ENCODE data around the gene RNF144A.

The RNF144A gene

DNA sequence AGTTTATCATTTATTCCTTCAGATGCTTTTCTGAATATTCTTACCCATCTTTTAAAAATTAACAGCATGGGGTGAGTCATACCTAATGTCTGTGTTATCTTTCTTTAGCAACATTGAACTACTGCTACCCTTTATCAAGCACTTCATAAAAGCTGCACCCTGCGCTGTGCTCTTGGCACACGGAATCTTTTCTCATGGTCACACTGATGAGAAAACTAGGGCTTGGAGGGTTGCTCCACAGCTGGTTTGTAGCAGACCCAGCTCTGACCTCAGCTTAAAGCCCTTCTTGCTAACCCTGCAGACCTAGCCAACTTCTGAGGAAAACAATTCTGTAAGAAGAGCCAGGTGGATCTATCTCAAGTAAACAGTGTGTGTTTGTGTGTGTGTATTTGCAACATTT, 106.3 kb downstream of the RNF144A start:
- TF ChIP-seq ZBTB7A (IDR thresholded peaks at IDR 0.05; ENCODE audit: low read depth), result no peak
- TF ChIP-seq CEBPB (IDR thresholded peaks at IDR 0.05), result no peak
- TF ChIP-seq CREB1 (IDR thresholded peaks at IDR 0.05; ENCODE audit: low read depth), result no peak
- no peak for TF ChIP-seq TAF1 (IDR thresholded peaks at IDR 0.05; ENCODE audit: low read depth)
- no peak for TF ChIP-seq RAD21 (IDR thresholded peaks at IDR 0.05; ENCODE audit: low read depth)
- no peak for TF ChIP-seq FOXM1 (IDR thresholded peaks at IDR 0.05; ENCODE audit: borderline replicate concordance, low read depth)
- TF ChIP-seq NFIC (IDR thresholded peaks at IDR 0.05), result no peak
- no peak for TF ChIP-seq EGR1 (IDR thresholded peaks at IDR 0.05)
- TF ChIP-seq TEAD4 (IDR thresholded peaks at IDR 0.05), result no peak
- TF ChIP-seq EP300 (IDR thresholded peaks at IDR 0.05; ENCODE audit: borderline replicate concordance), result no peak
- no peak for TF ChIP-seq YY1 (IDR thresholded peaks at IDR 0.05; ENCODE audit: low read depth)
- TF ChIP-seq REST (IDR thresholded peaks at IDR 0.05; ENCODE audit: low read depth), result no peak
- TF ChIP-seq USF1 (IDR thresholded peaks at IDR 0.05), result no peak
- TF ChIP-seq, protein P1, sequence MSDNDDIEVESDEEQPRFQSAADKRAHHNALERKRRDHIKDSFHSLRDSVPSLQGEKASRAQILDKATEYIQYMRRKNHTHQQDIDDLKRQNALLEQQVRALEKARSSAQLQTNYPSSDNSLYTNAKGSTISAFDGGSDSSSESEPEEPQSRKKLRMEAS (IDR thresholded peaks at IDR 0.05), result no peak
- no peak for TF ChIP-seq TCF12 (IDR thresholded peaks at IDR 0.05; ENCODE audit: low read depth)

GRCh38 chr2:7024261-7024660, 107.0 kb downstream of the RNF144A start:
- no peak for TF ChIP-seq CEBPB (IDR thresholded peaks at IDR 0.05)
- no peak for TF ChIP-seq TCF12 (IDR thresholded peaks at IDR 0.05; ENCODE audit: low read depth)
- no peak for TF ChIP-seq RAD21 (IDR thresholded peaks at IDR 0.05; ENCODE audit: low read depth)
- TF ChIP-seq USF1 (IDR thresholded peaks at IDR 0.05), result no peak
- TF ChIP-seq NFIC (IDR thresholded peaks at IDR 0.05), result no peak
- TF ChIP-seq EGR1 (IDR thresholded peaks at IDR 0.05), result no peak
- no peak for TF ChIP-seq EP300 (IDR thresholded peaks at IDR 0.05; ENCODE audit: borderline replicate concordance)

DNA sequence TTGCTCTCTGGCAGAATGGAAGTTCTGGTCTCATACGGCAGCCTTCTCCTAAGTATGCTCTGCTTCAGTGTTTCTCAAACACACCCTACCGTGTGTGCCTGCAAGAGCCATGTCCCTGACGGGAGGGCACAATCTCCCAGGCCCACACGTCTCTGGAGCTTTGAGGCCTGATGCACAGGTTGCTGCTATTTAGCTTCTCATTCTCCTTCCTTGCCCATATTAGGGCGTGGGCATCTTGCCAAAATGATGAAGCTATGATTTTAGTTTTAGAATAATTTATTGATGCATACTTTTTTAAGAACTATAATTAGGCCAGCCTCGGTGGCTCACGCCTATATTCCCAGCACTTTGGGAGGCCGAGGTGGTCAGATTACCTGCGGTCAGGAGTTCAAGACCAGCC, 107.9 kb downstream of the RNF144A start:
- TF ChIP-seq CREB1 (IDR thresholded peaks at IDR 0.05; ENCODE audit: low read depth) (no peak), REST (IDR thresholded peaks at IDR 0.05; ENCODE audit: low read depth) (no peak), TAF1 (IDR thresholded peaks at IDR 0.05; ENCODE audit: low read depth) (no peak), TCF12 (IDR thresholded peaks at IDR 0.05; ENCODE audit: low read depth) (no peak), USF1 (IDR thresholded peaks at IDR 0.05) (no peak), FOXM1 (IDR thresholded peaks at IDR 0.05; ENCODE audit: borderline replicate concordance, low read depth) (no peak), NFIC (IDR thresholded peaks at IDR 0.05) (no peak), RAD21 (IDR thresholded peaks at IDR 0.05; ENCODE audit: low read depth) (no peak), YY1 (IDR thresholded peaks at IDR 0.05; ENCODE audit: low read depth) (no peak)

- TF ChIP-seq TAF1 (IDR thresholded peaks at IDR 0.05; ENCODE audit: low read depth), result no peak
- no peak for TF ChIP-seq FOXM1 (IDR thresholded peaks at IDR 0.05; ENCODE audit: borderline replicate concordance, low read depth)
- TF ChIP-seq REST (IDR thresholded peaks at IDR 0.05; ENCODE audit: low read depth), result no peak
- TF ChIP-seq RAD21 (IDR thresholded peaks at IDR 0.05; ENCODE audit: low read depth), result no peak
- TF ChIP-seq EP300 (IDR thresholded peaks at IDR 0.05; ENCODE audit: borderline replicate concordance), result no peak
- TF ChIP-seq TEAD4 (IDR thresholded peaks at IDR 0.05), result no peak
- no peak for TF ChIP-seq TCF12 (IDR thresholded peaks at IDR 0.05; ENCODE audit: low read depth)
- no peak for TF ChIP-seq ZBTB7A (IDR thresholded peaks at IDR 0.05; ENCODE audit: low read depth)
- TF ChIP-seq, protein P1 (IDR thresholded peaks at IDR 0.05), result no peak
- no peak for TF ChIP-seq CREB1 (IDR thresholded peaks at IDR 0.05; ENCODE audit: low read depth)
These were observed 109.5 kb downstream of the RNF144A start for GRCh38 chr2:7026742-7027141.

Measured in Ishikawa (cell line).